SHP77 (cell line): ENCODE measurements around the gene TRIO.

Experiments used
- DNase-seq, 2 experiments: peaks; one replicate each; lab custom pipeline; 2025; lab: John Stamatoyannopoulos, UW

The TRIO gene

GRCh38 chr5:14292766-14293658, 149.9 kb downstream of the TRIO start:
- no peak for DNase-seq

GRCh38 chr5:14295610-14296009, 152.5 kb downstream of the TRIO start:
- DNase-seq = no peak

GRCh38 chr5:14296533-14297331, 153.6 kb downstream of the TRIO start:
- DNase-seq = no peak

- DNase-seq = no peak
Observed at GRCh38 chr5:14297697-14298096, 154.6 kb downstream of the TRIO start.

GRCh38 chr5:14298126-14298847, 155.1 kb downstream of the TRIO start:
- DNase-seq = no peak

- DNase-seq = no peak
Observed at GRCh38 chr5:14299666-14300065, 156.5 kb downstream of the TRIO start.

- no peak for DNase-seq
Observed at GRCh38 chr5:14301186-14301585, 158.0 kb downstream of the TRIO start.

- no peak for DNase-seq
Observed at GRCh38 chr5:14302330-14302729, 159.2 kb downstream of the TRIO start.

GRCh38 chr5:14305045-14305444, 161.9 kb downstream of the TRIO start:
- DNase-seq = no peak

GRCh38 chr5:14306329-14306815, 163.2 kb downstream of the TRIO start:
- no peak for DNase-seq

- DNase-seq = no peak
Observed at GRCh38 chr5:14308384-14309154, 165.4 kb downstream of the TRIO start.

GRCh38 chr5:14309199-14309598, 166.1 kb downstream of the TRIO start:
- DNase-seq = no peak

GRCh38 chr5:14309878-14310531, 166.9 kb downstream of the TRIO start:
- no peak for DNase-seq

GRCh38 chr5:14310901-14311300, 167.8 kb downstream of the TRIO start:
- no peak for DNase-seq

GRCh38 chr5:14313986-14314690, 171.0 kb downstream of the TRIO start:
- no peak for DNase-seq

- no peak for DNase-seq
Observed at GRCh38 chr5:14316471-14316870, 173.3 kb downstream of the TRIO start.

GRCh38 chr5:14319102-14319501, 176.0 kb downstream of the TRIO start:
- DNase-seq = no peak

GRCh38 chr5:14321936-14322335, 178.8 kb downstream of the TRIO start:
- DNase-seq = no peak

- DNase-seq = no peak
Observed at GRCh38 chr5:14322437-14323187, 179.5 kb downstream of the TRIO start.

GRCh38 chr5:14323466-14323865, 180.3 kb downstream of the TRIO start:
- no peak for DNase-seq
